Bronchial epithelial cell (primary cell): ENCODE data around the gene PUSL1. TPM values are rescaled to one million over a fixed set of nuclear protein-coding genes. Genes with fewer than 3 reads are reported as not detected.

Experiments
- DNase-seq: peaks from one replicate; pipeline ENCODE4 v3.0.0-alpha.2; 2010; ENCODE audit warnings: low read depth
- FAIRE-seq: peaks from 2 replicates; lab custom pipeline; 2011; peaks lifted over from hg19 to GRCh38; lab: Jason Lieb, UNC
- H3K27me3 ChIP-seq: 2 replicates; pipeline ENCODE4 v1.5.1; 2011; ENCODE audit warnings: low read length; ENCODE audit not compliant: control insufficient read depth, insufficient read depth
- H3K36me3 ChIP-seq: 2 replicates; pipeline ENCODE4 v1.5.1; 2011; ENCODE audit warnings: low read length; ENCODE audit not compliant: control insufficient read depth, insufficient read depth
- H3K4me3 ChIP-seq: 2 replicates; pipeline ENCODE4 v1.5.1; 2011; ENCODE audit warnings: mild to moderate bottlenecking, low read depth, low read length, control low read depth
- CTCF ChIP-seq: IDR thresholded peaks from 2 replicates; pipeline ENCODE4 v1.5.1; 2011; ENCODE audit warnings: mild to moderate bottlenecking, moderate library complexity, low read length, control low read depth, inconsistent platforms; ENCODE audit not compliant: insufficient read depth, severe bottlenecking
- total RNA-seq: library from RNA; depleted of rRNA; stranded (reverse); fragments of >200 nt; gene quantifications from 2 replicates; pipeline ENCODE4 v1.2.1, GENCODE V29; 2014

PUSL1 gene
- total RNA-seq, 1 donor from 2014 or later, result 20.8 TPM

DNA sequence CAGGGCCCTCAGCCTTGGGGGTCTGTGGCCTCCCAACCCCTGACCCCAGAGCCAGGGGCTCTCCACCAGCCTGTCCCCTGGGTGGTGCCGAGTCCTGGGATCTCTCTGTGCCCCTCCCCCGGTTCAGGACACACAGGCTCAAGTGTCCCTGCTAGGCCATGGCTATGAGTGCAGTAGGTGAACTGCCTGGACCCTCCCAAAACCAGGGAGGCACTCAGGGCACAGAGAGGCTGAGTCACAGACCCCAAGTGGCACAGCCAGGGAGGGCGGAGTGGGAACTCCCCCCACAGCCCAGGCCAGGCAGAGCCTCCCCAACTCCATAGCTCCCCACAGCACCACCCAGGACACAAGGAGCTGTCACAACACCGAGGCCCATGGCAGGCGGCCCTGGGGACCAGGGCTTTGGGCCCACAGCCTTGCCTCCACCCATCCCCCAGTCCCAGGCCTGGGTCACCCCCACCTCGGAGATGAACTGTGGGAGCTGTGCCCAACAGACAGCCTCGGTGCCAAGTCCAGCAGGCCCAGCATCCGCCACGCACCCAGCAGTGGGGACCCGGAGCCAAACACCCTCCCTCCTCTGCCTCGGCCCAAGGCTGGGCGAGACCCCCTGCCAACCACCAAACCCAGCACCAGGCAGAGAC, 37.6 kb downstream of the PUSL1 start:
- FAIRE-seq (no peak), DNase-seq (no peak)
- Histone ChIP-seq H3K36me3 (peaks cover 10% of the 10 kb centered on the region), H3K27me3 (no peaks in the 10 kb centered on the region), H3K4me3 (no peak overlapping the region)
- no peak for TF ChIP-seq CTCF

DNA sequence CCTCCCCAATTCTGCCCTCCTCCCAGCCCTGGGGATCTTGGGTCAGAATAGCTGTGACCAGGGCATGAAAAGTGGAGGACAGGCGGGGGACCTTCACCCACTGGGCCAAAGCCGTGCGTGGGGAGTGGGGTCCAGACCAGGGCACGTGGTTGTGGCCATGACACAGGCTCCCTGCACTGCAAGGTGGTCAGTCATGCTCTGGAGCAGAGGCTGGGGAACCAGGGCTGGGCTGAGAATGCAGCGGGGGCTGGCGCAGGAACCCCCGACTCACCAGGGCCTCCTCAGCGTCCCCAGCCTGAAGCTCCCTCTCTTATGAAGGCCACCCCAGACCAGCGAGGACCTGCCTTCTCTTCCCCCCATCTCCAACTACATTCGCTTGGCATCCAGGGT, 38.1 kb downstream of the PUSL1 start:
- no peak overlapping the region for H3K4me3 ChIP-seq
- no peaks in the 10 kb centered on the region for H3K27me3 ChIP-seq
- FAIRE-seq (no peak), DNase-seq (no peak)
- H3K36me3 ChIP-seq, result peaks cover 5% of the 10 kb centered on the region
- no peak for TF ChIP-seq CTCF

- peaks cover 1% of the 10 kb centered on the region for H3K36me3 ChIP-seq
- no peaks in the 10 kb centered on the region for H3K27me3 ChIP-seq
- H3K4me3 ChIP-seq, result peak overlapping the region; percentile 86
- TF ChIP-seq CTCF, result no peak
- FAIRE-seq (no peak), DNase-seq (no peak)
Measured at GRCh38 chr1:1347026-1347595, 38.7 kb downstream of the PUSL1 start.

DNA sequence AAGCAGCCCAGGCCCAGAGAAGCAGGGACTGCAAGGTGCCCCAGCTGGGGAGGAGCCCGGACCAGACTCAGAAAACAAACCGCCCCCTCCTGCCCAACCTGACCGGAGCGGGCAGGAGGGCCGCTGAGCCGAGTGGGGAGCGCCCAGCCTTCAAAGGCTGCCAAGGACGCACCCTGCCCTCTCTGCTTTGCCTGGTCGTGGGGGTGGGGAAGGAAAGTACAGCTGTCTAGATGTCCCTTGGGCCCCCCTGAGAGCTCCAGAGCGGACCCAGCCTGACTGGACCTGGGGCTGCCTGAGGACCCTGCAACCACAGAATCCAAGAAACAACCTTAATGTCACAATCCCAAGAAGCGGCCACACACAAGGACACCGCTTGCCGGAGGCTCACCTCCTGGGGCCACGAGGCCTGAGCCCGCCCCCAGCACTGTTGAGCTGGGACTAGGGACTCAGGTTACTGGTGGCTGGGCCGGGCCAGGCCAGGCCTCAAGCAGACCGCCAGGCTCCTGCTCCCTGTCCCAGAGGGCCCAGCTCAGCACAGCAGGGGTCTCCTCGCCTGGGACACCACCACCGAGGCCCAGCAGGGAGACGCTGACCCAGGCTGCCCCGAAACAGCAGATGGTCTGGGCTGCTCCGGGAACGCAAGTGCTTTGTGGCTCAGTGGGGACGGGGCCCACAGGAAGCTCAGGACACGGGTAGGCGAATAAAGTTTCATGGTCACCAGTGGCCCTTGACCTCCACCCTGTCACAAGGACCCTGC, 39.4 kb downstream of the PUSL1 start:
- Histone ChIP-seq H3K27me3 (no peaks in the 10 kb centered on the region), H3K4me3 (peak overlapping the region; percentile 86), H3K36me3 (no peaks in the 10 kb centered on the region)
- DNase-seq (no peak), FAIRE-seq (no peak)
- TF ChIP-seq CTCF, result no peak

DNA sequence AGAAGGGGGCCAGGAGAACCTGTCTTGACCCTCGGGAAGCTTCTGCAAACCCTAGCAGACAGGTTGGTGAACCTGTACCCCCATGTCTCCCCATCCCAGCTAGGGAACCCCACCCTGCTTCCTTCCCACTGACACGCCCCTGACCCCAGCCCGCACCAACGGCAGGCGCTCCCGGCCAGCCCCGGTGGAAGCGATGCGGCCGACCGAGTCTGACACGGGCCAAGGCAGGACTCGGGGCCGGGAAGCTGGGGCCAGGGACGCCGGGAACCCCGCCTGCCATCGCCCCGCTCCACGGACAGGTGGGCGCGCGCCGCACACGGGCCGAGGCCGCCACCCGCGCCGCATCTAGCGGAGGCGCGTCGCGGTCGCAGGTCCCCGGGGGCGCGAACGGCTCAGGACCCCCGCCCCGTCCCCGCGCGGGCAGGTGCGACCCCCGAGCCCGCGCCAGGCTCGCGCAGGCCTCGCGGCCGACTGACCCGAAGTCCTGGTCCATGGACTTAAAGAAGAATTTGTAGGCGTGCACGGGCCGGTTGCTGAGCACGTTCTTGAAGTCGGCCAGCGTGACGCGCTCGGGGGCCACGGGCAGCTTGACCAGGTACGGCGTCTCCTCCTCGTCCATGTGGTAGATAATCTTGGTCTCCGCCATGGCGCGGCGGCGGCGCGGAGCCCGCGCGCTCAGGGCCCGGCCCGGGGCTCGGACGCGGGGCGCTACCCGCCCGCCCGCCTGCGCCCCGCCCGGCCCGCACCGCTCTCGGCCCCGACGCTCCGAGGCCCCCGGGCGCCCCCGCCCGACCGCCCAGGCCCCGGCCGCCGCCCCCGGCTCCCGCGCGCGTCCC, 40.2 kb downstream of the PUSL1 start:
- Histone ChIP-seq H3K36me3 (no peaks in the 10 kb centered on the region), H3K4me3 (peak overlapping the region; percentile 86), H3K27me3 (no peaks in the 10 kb centered on the region)
- FAIRE-seq, result no peak
- no peak for DNase-seq
- TF ChIP-seq CTCF, result no peak
